OCI-LY7 (cell line): ENCODE data around the gene PIPOX. TPM values are rescaled to one million over a fixed set of nuclear protein-coding genes. Genes with fewer than 3 reads are reported as not detected.

Experiments used
- BruUV-seq: library from RNA; stranded (reverse); fragments of 400-500 nt; replicated peaks from 2 replicates; lab custom pipeline; 2021; lab: Mats Ljungman, UMichigan
- CTCF ChIA-PET: fragments of 300-600 bp; sonication (Branson Sonifier 250); formaldehyde crosslinking; loops from one replicate; lab custom pipeline; 2022; ENCODE audit warnings: antibody characterized with exemption; ENCODE audit not compliant: unreplicated experiment; lab: Charles Lee
- POLR2A ChIA-PET: fragments of 300-600 bp; sonication (Branson Sonifier 250); formaldehyde crosslinking; loops from one replicate; lab custom pipeline; 2022; ENCODE audit warnings: antibody characterized with exemption; lab: Charles Lee
- DNase-seq: peaks from one replicate; pipeline ENCODE4 v3.0.0-alpha.2; 2015; ENCODE audit warnings: low spot score
- H2AFZ ChIP-seq: fragments of 200-600 bp; sonication (generic), shearing (Covaris generic); 2 replicates; pipeline ENCODE4 v1.6.1; 2014; ENCODE audit warnings: mild to moderate bottlenecking, antibody characterized with exemption, low read length, moderate library complexity
- H3K27ac ChIP-seq: fragments of 200-600 bp; sonication (generic); 2 replicates; pipeline ENCODE4 v1.5.1; 2014; ENCODE audit warnings: mixed run types, low read depth, mild to moderate bottlenecking, moderate library complexity, low read length, inconsistent platforms; ENCODE audit not compliant: poor library complexity, severe bottlenecking
- H3K36me3 ChIP-seq: fragments of 200-600 bp; sonication (generic); 2 replicates; pipeline ENCODE4 v1.6.1; 2014; ENCODE audit warnings: mild to moderate bottlenecking, antibody characterized with exemption, low read length, moderate library complexity, mixed read lengths; ENCODE audit not compliant: insufficient read depth
- H3K4me1 ChIP-seq: fragments of 200-600 bp; sonication (generic); 2 replicates; pipeline ENCODE4 v1.5.1; 2014; ENCODE audit warnings: mild to moderate bottlenecking, low read length; ENCODE audit not compliant: insufficient read depth, poor library complexity, severe bottlenecking
- H3K4me2 ChIP-seq: fragments of 200-600 bp; sonication (generic); 2 replicates; pipeline ENCODE4 v1.6.1; 2014; ENCODE audit warnings: mild to moderate bottlenecking, low read length
- H3K4me3 ChIP-seq: fragments of 200-600 bp; sonication (generic); 2 replicates; pipeline ENCODE4 v1.5.1; 2014; ENCODE audit warnings: mild to moderate bottlenecking, low read depth, low read length; ENCODE audit not compliant: poor library complexity, severe bottlenecking
- H3K79me2 ChIP-seq: fragments of 200-600 bp; sonication (generic); 2 replicates; pipeline ENCODE4 v1.6.1; 2016; ENCODE audit warnings: low read depth, mild to moderate bottlenecking, low read length, moderate library complexity, mixed read lengths; ENCODE audit not compliant: insufficient read depth
- H3K9me2 ChIP-seq: fragments of 200-600 bp; sonication (generic); 2 replicates; pipeline ENCODE4 v1.6.1; 2016; ENCODE audit warnings: mild to moderate bottlenecking, low read length, mixed read lengths; ENCODE audit not compliant: insufficient read depth
- H3K9me3 ChIP-seq: fragments of 200-600 bp; sonication (generic); 2 replicates; pipeline ENCODE4 v1.6.1; 2014; ENCODE audit warnings: mild to moderate bottlenecking, mixed run types, low read length, mixed read lengths
- H4K20me1 ChIP-seq: fragments of 200-600 bp; sonication (generic); 2 replicates; pipeline ENCODE4 v1.6.1; 2014; ENCODE audit warnings: mild to moderate bottlenecking, antibody characterized with exemption, low read length, moderate library complexity, mixed read lengths; ENCODE audit not compliant: insufficient read depth
- EZH2phosphoT487 ChIP-seq: fragments of 200-600 bp; sonication (generic); IDR thresholded peaks from 2 replicates; pipeline ENCODE4 v1.6.1; 2018; ENCODE audit warnings: low read depth, borderline replicate concordance, mild to moderate bottlenecking, mixed run types, antibody characterized with exemption, low read length, moderate library complexity, mixed read lengths
- intact Hi-C: fragments of 100-400 bp; cut with micrococcal nuclease; formaldehyde crosslinking; loops from one replicate; pipeline ENCODE4 v1.10.0; 2022; ENCODE audit not compliant: unreplicated experiment
- total RNA-seq, 2 experiments: library from RNA; depleted of rRNA in 1 of 2; stranded (reverse); fragments of >200 nt in 1 of 2; shearing (Covaris generic) in 1 of 2; gene quantifications; 2 replicates each; pipeline ENCODE4 v1.2.3, GENCODE V29; 2014 to 2022
- TF ChIP-seq, protein P1 (sequence below): fragments of 200-600 bp; sonication (generic); conservative IDR thresholded peaks from 2 replicates; pipeline ENCODE4 v1.5.1; 2014; ENCODE audit warnings: mild to moderate bottlenecking, antibody characterized with exemption, low read length, moderate library complexity, mixed read lengths

PIPOX gene
- total RNA-seq, 2 experiments from 2014 or later: 3.8 to 4.1 TPM

DNA sequence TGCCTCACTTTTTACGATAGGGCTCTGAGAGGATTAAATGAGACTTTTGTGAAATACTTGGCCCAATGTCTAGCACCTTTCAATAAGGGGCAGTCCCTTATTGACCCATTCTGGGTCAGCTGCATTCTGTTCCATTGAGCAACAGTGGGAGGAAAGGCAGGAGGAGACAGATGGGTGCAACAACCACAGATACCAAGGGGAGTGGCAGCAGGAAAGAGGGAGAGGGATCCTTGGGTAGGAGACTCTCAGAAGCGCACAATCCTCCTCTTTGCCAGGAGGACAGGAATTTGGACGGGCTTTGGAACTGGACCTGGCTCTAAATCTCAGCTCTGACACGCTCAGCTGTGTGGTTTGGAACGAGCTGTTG, 3.5 kb downstream of the PIPOX start:
- no peaks in the 10 kb centered on the region for H4K20me1 ChIP-seq
- no peaks in the 10 kb centered on the region for H3K9me3 ChIP-seq
- no peak for DNase-seq
- no peaks in the 10 kb centered on the region for H3K9me2 ChIP-seq
- no peaks in the 10 kb centered on the region for H3K36me3 ChIP-seq
- no peaks in the 10 kb centered on the region for H3K79me2 ChIP-seq
- intact Hi-C loops: no loop called here
- H3K4me2 ChIP-seq: no peak overlapping the region
- no TSS peak for BruUV-seq
- H3K4me1 ChIP-seq: peaks cover 22% of the 10 kb centered on the region
- H3K4me3 ChIP-seq: no peak overlapping the region
- H2AFZ ChIP-seq: no peak overlapping the region
- ChIA-PET POLR2A (interaction anchor here (0.6 kb wide), 1 partner anchor 307 kb away, joined by 5 read pairs; no protein-coding TSS in a partner anchor), CTCF (no interaction called here)
- no peak overlapping the region for H3K27ac ChIP-seq
- TF ChIP-seq, protein P1, sequence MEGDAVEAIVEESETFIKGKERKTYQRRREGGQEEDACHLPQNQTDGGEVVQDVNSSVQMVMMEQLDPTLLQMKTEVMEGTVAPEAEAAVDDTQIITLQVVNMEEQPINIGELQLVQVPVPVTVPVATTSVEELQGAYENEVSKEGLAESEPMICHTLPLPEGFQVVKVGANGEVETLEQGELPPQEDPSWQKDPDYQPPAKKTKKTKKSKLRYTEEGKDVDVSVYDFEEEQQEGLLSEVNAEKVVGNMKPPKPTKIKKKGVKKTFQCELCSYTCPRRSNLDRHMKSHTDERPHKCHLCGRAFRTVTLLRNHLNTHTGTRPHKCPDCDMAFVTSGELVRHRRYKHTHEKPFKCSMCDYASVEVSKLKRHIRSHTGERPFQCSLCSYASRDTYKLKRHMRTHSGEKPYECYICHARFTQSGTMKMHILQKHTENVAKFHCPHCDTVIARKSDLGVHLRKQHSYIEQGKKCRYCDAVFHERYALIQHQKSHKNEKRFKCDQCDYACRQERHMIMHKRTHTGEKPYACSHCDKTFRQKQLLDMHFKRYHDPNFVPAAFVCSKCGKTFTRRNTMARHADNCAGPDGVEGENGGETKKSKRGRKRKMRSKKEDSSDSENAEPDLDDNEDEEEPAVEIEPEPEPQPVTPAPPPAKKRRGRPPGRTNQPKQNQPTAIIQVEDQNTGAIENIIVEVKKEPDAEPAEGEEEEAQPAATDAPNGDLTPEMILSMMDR: no peak
- no peak for TF ChIP-seq EZH2phosphoT487

DNA sequence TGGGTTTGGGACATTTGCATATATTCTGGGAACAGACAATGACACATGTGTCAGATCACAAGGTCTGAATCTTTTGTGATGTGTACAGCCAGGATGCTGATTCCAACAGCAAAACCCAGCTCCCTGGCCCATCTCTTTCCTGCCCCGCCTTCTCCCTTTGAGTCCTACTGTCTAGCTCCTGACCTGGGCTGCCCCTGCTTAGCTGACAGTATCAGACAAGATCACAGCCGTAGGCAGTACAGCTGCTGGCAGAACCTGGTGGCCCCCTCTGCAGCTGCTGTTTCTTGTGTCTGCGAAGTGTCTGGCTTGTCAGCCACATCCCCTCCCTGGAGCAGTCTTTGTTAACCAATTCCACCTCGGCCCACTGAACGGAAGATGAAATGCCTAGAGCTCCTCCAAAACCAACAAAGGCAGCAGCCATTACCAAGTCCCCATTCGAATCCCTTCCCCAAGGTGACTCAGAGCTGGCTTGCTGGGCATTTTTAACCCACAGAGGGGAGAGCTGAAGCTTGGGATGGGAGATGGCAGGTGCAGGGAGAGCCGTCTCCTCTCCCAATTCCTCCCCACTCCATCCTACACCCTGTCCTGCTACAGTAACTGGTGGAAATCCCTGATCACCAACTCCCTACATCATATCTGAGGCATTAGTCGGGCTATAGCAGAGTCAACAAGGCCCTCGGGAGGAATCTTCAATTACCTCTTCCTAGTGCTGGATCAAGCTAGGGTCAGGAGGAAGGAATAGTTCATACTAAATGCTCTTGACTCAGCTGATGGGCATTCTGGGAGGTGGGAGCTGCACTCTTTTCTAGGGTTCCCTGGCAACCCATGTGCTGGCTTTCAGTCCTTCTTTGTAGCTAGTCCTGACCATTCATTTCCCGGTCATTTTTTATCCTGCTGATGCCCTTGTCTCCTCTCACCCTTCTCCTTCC, 5.8 kb downstream of the PIPOX start:
- Histone ChIP-seq H3K27ac (no peak overlapping the region), H3K4me1 (peaks cover 7% of the 10 kb centered on the region), H2AFZ (no peak overlapping the region), H3K9me2 (no peaks in the 10 kb centered on the region), H3K36me3 (no peaks in the 10 kb centered on the region), H3K9me3 (no peaks in the 10 kb centered on the region), H4K20me1 (no peaks in the 10 kb centered on the region), H3K79me2 (no peaks in the 10 kb centered on the region), H3K4me2 (no peak overlapping the region), H3K4me3 (no peak overlapping the region)
- no peak for DNase-seq
- intact Hi-C loops: no loop called here
- TF ChIP-seq EZH2phosphoT487: no peak
- TF ChIP-seq, protein P1: no peak
- no TSS peak for BruUV-seq
- ChIA-PET CTCF (no interaction called here), POLR2A (no interaction called here)
